NOMO-1 treated with dmso at 0.1 percent for 144 hours (cell line): ENCODE measurements around the gene DYRK1A.
"Not testable (repeated sequence)": the region's sequence is repeated elsewhere in the genome, so short reads cannot be mapped to it uniquely, and the experiment has no call there.

Experiments used
- DNase-seq: peaks from one replicate; lab custom pipeline; 2025; ENCODE audit not compliant: unreplicated experiment; lab: John Stamatoyannopoulos, UW

The DYRK1A gene

DNA sequence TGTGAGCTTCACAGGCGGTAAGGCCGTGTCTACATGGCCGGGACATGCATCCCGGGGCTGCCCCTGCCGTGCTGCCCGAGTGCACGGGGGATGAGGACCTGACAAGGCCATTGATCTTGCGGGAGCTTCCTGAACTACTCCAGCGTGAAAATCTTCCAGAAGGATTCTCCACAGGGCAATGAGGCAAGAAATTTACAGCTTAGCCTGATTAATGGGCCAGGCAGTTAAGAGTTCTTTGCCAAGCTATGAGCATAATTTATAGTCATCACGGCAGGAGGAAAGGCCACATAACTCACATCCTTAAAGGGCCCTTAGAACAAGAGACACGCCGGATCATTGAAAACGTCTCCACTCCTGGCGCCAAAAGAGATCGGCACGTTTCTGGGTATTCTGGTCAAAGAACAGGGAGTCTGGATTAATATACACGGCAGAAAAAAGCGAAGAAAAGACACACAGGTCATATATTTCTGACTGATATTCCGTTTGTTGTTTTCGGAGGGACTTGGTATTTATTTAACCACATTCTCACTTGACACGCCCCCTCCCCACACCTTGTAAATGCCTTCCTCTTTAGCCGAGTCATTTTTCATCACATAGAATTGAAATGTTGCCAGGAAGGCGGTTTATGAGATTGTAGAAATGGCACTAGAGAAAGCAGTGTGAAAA is 180.5 kb downstream of the DYRK1A start:
- DNase-seq = no peak

DNA sequence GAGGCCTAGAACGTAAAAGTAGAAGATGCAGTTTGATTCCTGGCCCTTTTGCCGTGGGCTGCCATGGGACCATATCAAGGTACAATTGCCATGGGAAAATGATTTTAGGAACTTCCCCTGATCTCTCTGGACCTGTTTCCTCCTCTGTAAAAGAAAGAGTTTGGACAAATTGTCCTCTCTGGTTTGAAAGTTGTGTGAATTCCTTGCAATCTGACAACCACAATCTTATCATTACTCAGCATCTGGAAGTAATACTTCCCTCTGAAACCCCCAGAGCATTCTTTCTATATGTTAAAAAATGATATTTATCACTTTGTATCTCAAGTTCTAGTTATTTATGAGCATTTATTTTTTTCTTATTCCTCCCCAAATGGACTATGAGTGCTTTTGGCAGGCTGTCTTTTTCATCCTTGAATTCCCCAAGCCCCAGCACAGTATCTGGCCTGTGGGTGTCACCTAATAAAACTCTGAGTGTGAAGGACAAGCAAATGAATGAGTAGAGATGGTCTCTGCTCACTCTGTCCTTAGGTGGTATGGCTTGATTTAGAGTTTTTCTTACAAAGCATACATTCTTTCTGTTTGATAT is 181.1 kb downstream of the DYRK1A start:
- DNase-seq = no peak

DNA sequence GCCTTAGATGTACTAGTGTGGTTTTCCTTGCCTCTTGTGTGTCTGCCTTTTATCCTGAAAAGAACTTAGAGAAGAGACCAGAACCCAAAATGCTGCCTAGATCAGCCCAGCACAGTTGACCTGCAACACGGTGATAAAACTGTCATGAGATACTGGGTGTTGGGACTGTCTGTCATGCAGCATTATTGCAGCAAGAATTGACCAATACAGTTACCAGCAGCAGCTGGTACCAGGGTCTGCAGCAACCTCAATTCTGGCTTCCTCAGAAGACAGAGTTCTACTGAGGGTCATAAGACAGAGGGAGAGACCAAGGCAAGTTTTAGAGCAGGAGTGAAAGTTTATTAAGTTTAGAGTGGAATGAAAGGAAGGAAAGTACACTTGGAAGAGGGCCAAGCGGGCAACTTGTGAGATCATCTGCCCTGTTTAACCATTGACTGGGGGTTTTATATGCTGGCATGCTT is 182.0 kb downstream of the DYRK1A start:
- no peak for DNase-seq

DNA sequence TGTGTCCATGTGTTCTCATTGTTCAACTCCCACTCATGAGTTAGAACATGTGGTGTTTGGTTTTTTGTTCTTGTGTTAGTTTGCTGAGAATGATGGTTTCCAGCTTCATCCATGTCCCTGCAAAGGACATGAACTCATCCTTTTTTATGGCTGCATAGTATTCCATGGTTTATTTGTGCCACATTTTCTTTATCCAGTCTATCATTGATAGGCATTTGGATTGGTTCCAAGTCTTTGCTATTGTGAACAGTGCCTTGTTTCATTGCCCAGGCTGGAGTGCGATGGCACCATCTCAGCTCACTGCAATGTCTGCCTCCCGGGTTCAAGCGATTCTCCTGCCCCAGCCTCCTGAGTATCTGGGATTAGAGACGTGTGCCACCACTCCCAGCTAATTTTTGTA is 183.2 kb downstream of the DYRK1A start:
- not testable (repeated sequence) for DNase-seq

DNA sequence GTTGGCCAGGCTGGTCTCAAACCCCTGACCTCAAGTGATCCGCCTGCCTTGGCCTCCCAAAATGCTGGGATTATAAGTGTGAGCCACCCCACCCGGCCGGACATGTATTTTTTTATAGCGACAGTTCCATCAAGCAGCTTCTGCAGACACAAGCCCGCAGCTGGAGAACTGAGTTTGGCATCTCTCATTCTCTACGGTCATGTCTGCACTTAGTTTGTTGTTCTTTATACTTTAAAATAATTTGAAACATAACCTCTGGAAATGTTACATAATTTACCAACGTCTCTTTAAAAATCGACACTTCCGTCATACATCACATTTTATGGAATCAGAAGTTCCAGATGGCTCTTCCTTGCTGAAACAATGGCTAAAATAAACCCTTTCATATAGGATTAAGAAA is 183.6 kb downstream of the DYRK1A start:
- DNase-seq = no peak

DNA sequence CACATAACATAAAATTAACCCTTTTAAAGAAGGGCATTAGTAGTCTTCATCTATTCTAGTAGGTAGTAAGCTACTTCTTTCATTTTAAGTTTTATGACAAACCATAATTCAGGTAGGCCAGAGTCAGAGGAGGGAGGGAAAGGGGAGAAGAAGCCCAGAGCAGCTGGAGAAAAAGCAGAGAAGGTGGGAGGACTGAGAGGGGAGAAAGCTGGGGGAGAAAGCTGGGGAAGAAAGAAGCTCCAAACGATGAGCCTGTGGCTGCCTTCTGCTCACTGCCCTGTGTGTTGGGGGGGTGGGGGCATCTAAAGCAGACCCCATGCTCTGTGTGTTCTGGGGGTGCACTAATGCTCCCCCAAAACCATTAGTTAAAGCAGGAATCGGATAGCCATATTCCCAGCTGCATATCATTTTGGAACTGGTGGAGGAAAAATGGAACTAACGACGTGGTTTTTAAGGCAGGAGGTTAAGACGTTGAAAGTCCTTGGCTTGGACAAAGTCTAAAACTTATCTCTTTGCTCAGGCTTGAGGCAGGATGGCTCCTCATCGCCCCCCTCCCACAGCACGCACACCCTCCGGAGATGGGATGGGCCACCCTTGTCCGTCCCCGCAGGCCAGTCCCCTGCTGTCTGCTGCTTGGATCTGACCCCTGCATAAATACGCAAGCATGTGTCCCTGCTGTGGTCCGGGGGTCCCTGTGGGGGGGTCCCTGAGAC is 184.2 kb downstream of the DYRK1A start:
- DNase-seq = no peak

DNA sequence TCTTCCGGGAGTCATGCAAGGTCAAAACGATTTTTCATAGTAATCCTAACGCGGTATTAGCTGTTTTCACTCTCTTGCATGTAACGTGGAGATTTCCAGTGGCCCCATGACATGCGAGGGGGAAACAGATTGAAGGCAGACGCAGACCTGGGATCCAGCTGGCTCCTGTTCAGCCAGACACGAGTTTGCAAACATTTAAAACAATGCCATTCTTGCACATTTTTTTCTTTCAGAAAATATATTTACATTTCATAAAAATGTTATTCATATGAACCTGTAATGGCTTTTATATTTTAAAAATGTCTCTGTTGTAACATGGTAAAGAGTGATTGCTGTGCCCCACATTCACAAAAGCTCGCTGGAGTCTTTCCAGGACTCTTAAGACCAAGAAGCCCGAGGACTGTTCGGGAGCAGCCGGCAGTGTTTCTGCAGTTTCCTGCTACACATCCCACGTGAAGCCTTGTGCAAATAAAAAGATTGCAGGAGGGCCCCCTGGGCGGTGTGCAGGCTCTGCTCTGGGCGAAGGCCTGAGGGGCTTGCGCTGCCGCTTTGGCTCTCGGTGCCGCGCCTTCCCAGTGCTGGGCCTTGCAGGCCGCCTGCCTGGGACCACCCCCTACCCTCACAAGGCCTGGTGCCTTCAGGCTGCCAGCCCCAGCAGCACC is 184.9 kb downstream of the DYRK1A start:
- DNase-seq = no peak

DNA sequence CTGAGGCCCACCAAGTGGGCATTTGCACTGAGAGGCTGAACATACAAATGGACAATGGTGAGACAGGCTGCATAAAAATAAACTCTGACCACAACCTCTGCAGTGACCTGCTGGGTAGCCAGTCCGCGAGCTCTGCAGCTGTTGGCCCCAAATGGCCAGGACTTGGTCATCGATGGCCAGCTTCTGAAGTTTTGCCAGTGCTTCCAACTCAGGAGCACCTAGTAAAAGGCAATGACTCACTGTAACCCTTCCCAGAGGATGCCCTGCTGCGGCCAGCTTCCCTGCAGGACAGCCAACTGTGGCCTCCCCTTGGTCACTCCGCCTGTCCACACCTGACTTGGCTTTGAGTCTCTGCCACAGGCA is 185.4 kb downstream of the DYRK1A start:
- DNase-seq = no peak

DNA sequence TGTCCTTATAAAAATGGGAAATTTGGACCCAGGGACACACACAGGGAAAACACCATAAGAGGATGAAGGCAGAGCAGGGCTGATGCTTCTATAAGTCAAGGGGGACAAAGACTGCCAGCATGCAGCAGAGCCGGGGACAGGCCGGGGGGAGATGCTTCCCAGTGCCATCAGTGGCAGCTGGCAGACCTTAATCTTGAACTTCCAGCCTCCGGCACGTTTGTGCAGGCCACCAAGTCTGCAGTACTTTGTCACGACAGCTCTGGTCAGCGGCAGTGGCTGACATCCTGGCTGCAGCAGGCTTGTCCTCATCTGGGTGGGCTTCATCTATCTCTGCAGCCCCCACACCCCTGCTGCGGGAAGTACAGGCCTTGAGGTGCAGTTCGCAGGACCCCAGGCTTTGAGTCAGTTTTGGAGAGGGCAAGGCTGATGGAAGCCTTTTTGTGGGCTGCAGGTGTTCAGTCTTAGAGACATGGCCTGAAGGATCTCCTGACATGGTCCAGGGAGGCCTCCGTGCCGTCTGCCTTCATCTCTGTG is 186.0 kb downstream of the DYRK1A start:
- DNase-seq = no peak

DNA sequence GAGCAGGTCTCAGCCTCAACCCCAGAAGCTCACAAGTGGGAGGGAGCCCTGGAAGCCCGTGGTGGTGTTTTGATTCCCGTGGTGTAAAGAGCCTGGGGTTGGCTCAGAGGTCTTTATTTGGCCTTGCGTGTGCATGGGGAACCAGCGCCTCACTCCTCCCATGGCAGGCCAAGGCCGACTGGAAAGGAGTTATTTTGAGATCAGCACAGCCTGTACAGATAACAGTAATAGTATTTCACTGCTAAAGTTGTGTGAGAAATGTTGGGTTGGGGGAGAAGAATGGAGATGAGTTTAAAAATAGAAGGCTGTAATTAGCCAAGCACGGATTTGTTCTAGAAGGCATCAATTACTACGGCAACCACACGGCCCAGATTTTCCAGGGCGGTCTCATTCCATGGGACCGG is 186.5 kb downstream of the DYRK1A start:
- DNase-seq = no peak

DNA sequence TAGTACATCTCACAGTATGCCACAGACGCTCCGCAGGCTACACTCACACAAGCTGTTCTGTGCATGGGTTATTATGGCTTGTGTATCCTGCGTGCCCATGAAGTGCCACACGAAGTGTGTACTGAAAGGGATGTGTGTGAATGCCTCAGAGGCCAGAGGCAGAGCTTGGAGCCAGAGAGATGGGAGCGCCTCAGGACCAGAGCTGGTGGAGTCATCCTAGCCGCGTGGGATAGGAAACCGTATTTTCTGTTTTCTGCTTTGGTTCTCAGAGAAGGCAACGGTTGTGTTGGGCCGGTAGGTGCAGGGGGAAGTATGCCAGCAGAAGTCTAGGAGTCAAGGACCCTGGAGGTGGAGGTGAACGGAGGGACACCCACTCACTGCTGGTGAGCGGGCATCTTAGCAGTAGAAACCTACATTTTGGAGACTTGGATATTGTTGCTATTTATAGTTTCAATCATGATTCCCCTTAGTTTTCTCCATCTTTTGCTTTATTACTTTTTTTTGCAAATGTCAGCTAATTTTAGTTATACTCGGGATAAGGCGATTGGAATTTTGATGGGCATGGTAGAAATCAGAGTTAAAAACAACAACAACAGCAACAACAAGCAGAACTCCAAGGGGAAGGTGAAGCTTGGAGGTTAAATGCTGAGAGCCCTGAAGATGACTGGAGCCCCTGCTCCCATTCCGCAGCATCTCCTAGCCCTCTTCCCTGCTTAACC is 188.2 kb downstream of the DYRK1A start:
- DNase-seq = no peak

DNA sequence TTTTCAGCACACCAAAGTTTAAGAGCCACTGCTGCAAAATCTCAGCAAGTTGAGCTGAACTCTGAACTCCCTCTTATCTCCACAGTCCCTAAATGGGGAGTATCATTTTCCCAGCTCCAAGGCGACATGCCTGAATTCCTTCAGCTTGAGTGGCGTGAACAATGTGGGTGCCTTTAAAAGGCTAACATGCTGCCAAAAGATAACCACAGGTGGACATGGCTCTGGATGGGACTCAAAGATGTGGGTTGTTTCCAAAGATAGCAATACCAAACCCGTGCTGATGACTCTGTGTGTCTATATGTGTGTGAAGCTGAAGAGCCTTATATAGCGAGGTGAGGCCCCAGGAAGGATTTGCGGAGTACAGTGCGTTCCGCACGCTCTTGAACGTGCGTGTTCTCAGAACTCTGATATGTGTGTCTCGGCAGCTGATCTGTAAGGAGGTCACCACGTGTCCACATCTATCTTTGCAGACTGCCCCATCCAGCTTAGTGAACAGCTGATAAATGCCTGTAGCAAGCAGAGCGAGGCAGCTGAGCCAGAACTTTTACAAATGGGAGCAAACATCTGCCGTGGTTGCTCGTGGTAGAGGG is 189.2 kb downstream of the DYRK1A start:
- DNase-seq = no peak

DNA sequence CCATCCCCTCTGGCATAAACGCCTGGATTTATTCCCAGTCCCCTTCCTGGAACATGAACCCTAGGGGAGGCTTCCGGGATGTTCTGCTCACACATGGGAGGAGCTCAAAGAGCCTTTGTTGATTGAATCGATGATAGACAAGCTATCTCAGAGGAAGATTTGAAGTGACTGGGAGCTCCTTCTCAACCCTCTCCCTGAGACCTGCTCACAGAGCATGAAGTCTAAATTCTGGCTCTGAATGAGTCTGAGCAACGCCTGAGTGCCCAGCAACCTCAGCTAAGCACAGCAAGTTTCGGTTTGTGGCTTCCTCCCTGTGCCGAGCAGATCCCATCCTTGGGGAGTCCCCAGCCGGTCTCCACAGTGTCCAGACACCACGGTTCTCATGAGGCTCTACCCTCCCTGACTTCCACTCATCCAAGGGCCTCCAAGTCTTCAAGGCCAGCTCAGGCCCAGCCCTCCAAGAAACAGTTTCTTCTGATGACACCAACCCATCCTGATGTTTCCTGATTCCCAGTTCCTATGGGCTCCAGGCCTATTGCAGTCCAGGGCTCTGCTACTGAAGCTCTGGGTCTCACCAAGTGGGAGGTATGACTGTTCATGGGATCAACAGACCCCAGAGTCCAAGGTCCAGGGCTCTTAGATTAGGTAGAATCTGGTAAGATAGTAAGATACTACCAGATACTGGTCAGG is 190.8 kb downstream of the DYRK1A start:
- no peak for DNase-seq

DNA sequence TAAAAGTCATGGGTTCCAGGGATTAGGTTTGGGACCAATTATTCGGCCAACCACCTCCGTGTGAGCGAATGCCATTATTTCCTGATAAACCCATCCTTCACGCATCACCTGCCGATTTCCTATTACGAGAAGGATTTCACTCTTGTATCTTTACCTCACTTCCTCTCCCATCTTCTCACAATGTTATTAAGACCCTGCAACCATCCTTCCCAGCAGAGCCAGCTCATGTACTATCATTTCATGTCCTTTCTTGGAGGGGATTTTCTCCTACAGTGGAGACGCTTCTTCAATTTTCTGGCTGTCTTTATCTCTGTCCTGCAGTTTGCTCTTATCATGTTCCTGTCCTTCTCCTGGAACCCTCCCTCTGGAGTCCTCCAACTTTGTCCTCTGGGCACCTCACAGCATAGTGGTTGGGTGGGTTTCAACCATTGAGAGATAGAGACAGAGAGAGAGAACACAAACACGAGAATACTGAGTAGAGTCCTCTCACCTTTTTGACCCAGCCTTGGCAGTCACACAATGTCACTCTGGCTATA is 192.2 kb downstream of the DYRK1A start:
- no peak for DNase-seq

DNA sequence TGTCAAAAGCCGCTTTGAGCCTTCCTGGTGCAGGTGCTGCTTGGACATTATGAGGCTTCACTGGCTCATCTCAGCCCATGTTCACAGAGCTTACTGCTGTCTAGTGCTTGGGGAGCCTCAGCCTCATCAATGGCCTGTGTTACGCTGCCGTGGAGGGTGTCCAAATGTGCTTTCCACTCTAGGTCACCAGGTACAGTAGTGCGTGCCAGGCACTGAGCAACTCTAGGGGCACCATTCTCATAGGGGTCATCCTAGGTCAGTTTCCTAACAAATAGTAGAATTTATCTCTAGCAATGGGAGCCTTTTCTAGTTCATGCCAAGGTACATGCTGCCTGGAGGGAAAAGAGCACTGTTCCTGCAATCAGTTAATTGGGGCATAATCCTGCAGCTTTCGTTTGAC is 193.8 kb downstream of the DYRK1A start:
- no peak for DNase-seq

DNA sequence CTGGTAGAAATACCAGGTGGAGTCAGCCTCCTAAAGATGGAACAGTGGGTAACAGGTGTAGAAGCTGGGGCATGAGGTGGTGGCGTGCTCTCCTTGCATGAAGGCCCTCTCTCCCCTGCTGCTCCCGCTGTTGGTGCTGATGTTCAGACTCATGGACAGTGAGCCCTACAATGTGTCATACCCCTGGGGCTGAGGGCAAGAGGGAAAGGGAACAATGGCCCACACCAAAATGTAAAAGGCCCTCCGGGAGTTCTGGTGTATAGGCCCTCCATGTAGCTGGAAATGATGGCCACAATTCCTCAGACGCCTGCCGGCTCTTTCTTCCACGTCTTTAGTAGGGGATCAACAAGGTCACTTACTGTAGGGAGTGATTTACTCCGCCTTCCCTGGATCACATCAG is 194.9 kb downstream of the DYRK1A start:
- DNase-seq = no peak

DNA sequence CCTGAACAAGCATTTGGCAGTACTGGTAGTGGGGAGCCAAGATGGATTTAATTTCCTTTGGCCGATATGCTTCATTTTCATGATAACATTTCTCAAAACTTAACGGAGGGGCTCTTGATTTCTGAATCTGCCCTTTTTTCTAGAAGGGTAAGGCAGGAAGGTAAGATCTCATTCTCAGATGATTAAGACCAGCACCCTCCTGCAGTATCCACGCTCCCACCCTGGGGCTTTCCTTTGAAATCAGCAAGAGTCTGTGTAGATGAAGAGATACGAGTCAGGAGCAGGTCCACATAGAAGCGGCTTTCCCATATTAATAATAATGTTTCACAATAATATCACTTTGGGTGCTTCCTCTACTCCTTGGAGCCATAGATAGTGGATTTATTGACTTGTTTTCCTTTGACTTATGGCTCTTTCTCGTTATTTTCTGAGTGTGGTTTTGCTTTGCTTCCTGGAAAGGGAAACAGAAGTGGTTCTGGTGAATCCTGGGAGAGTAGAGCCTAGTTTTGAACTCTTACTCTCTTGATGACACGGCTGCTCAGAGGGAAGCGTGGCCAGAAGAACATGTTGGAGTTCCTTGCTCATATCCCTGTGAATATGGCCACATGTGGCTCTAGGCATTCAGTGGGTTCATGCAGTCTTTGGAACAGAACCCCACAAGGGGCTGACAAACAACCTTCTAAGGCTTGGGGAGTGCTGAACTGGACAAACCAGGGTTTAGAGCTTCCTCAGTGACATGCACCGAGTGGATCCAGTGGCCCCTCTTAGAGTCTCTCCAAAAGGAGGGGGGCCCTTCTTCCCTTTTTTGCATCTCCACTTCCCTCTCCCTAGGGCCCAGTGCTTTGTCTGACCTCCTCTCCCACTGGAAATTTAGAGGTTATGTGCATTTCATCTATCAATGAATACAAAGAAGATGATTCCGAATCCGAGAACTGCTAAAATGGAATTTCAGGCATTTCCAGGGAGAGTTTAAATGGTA is 195.7 kb downstream of the DYRK1A start:
- no peak for DNase-seq

DNA sequence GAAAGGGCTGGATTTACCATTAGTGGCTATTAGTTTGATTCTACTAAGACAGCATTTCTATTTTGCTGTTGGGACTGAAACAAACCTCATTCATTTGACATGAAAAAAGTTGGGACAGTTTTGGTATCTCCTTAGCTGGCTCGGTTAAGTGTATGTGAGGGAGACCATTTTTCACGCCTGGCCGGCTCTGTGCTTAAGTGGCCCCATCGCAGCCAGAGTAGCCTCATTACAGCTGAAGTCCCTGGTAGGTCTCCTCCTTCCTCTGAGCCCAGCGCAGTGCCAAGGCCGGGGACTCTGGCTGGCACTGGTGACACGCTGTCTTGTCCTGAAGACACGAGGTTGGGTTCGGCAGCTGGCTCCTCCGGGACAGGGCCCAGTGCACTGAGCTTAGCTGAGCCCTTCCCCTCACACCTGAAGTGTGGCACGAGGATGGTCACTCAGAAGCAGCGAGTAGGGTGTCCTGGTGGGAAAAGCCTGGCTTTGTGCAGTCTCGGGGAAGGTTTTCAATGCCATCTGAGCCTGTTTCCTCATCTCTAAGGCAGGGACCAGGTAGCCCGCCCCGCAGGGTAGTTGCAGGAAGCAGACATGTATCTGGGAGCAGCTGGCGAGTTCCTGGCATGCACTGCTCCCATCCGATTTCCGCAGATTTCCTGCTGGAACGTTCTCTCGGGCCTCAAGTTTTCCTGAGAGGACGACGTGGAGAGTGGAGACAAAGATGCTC is 196.5 kb downstream of the DYRK1A start:
- DNase-seq = no peak
